Measurements from ENCODE around the gene LPP.

- TF ChIP-seq, protein P1, sequence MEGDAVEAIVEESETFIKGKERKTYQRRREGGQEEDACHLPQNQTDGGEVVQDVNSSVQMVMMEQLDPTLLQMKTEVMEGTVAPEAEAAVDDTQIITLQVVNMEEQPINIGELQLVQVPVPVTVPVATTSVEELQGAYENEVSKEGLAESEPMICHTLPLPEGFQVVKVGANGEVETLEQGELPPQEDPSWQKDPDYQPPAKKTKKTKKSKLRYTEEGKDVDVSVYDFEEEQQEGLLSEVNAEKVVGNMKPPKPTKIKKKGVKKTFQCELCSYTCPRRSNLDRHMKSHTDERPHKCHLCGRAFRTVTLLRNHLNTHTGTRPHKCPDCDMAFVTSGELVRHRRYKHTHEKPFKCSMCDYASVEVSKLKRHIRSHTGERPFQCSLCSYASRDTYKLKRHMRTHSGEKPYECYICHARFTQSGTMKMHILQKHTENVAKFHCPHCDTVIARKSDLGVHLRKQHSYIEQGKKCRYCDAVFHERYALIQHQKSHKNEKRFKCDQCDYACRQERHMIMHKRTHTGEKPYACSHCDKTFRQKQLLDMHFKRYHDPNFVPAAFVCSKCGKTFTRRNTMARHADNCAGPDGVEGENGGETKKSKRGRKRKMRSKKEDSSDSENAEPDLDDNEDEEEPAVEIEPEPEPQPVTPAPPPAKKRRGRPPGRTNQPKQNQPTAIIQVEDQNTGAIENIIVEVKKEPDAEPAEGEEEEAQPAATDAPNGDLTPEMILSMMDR (IDR thresholded peaks at IDR 0.05; ENCODE audit: insufficient read depth, low read length, poor library complexity, severe bottlenecking), result no peak
- no peak for TF ChIP-seq EZH2phosphoT487 (conservative IDR thresholded peaks at IDR 0.05; ENCODE audit: low read length)
Measured at GRCh38 chr3:188153437-188154013, 432 bp upstream of the LPP start.

All from SU-DHL-6 (cell line).